Measurements from ENCODE around the gene SUMF1.

The SUMF1 gene

DNA sequence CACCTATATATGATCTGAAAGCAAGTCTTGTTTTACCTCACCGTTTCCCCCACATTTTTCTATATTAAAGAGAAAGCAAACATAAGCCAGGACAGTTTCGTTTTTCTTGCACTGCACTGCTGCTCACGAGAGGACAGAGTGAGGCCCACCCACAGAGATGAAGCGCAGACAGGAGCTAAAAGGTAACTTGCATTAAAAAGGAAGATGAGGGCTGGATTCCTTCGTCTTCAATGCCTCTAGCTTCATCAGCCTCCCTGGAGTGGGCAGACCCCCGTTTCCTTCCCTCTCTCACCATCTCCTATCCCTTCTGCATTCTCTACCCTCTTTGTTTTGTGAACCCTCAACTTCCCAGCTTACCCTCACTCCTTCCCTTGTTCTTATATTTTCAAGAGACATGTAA is 18.9 kb downstream of the SUMF1 start:
- no peaks in the 10 kb centered on the region for H3K27me3 ChIP-seq (ENCODE audit: control insufficient read depth in 3 of 3, insufficient read depth in 3 of 3, low read depth in 1 of 3, low read length in 3 of 3)
- H2BK120ac ChIP-seq (ENCODE audit: low read depth, low read length), result no peak overlapping the region
- no peak overlapping the region for H3K27ac ChIP-seq (replicated peaks; ENCODE audit: low read length)
- no peak overlapping the region for H3K9ac ChIP-seq (ENCODE audit: low read depth, low read length, poor library complexity)
- no peak overlapping the region for H2AFZ ChIP-seq (ENCODE audit: low read length)
- DNase-seq (ENCODE audit: low spot score), result no peak
- no CpG with 5 or more reads among the region's 6 CpGs for WGBS, 2 donors (ENCODE audit: extremely low coverage in 2 of 2, insufficient read length in 2 of 2, insufficient replicate concordance in 1 of 2)
- no peaks in the 10 kb centered on the region for H3K9me3 ChIP-seq (replicated peaks in 1 of 2; ENCODE audit: control insufficient read depth in 2 of 2, insufficient read depth in 1 of 2, low read depth in 1 of 2, low read length in 2 of 2)
- H3K4ac ChIP-seq (ENCODE audit: low read length), result no peak overlapping the region
- no peak overlapping the region for H2AK5ac ChIP-seq (ENCODE audit: low read depth, low read length)
- H3K14ac ChIP-seq (ENCODE audit: low read length), result no peak overlapping the region
- no peak overlapping the region for H2BK5ac ChIP-seq (ENCODE audit: low read length)
- H4K91ac ChIP-seq (ENCODE audit: low read depth, low read length, poor library complexity), result no peak overlapping the region
- no peaks in the 10 kb centered on the region for H3K4me1 ChIP-seq (ENCODE audit: control insufficient read depth in 2 of 2, insufficient read depth in 1 of 2, low read depth in 1 of 2, low read length in 2 of 2)
- H3K4me2 ChIP-seq (ENCODE audit: insufficient read depth, low read length, poor library complexity, severe bottlenecking), result no peak overlapping the region
- no peak overlapping the region for H3K23ac ChIP-seq (ENCODE audit: low read depth, low read length, poor library complexity)
- no peaks in the 10 kb centered on the region for H3K79me1 ChIP-seq (ENCODE audit: low read depth, low read length)
- H3K4me3 ChIP-seq (ENCODE audit: low read length in 2 of 2), result no peak overlapping the region
- peaks cover 0 to 13% of the 10 kb centered on the region in 2 donors for H3K36me3 ChIP-seq (replicated peaks in 1 of 2; ENCODE audit: control insufficient read depth in 2 of 2, insufficient read depth in 2 of 2, low read length in 2 of 2)
- no peak overlapping the region for H4K8ac ChIP-seq (ENCODE audit: low read depth, low read length)
- H2BK15ac ChIP-seq (ENCODE audit: low read length), result no peak overlapping the region
- no peak overlapping the region for H2BK12ac ChIP-seq (ENCODE audit: low read length)
- H3K18ac ChIP-seq (ENCODE audit: low read length), result no peak overlapping the region

- H3K36me3 ChIP-seq (replicated peaks in 1 of 2; ENCODE audit: control insufficient read depth in 2 of 2, insufficient read depth in 2 of 2, low read length in 2 of 2), result peaks cover 0 to 13% of the 10 kb centered on the region in 2 donors
- H2BK5ac ChIP-seq (ENCODE audit: low read length), result no peak overlapping the region
- no peak overlapping the region for H2AFZ ChIP-seq (ENCODE audit: low read length)
- no peak overlapping the region for H2BK12ac ChIP-seq (ENCODE audit: low read length)
- no peaks in the 10 kb centered on the region for H3K27me3 ChIP-seq (ENCODE audit: control insufficient read depth in 3 of 3, insufficient read depth in 3 of 3, low read depth in 1 of 3, low read length in 3 of 3)
- no peak overlapping the region for H3K23ac ChIP-seq (ENCODE audit: low read depth, low read length, poor library complexity)
- H4K91ac ChIP-seq (ENCODE audit: low read depth, low read length, poor library complexity), result no peak overlapping the region
- H2AK5ac ChIP-seq (ENCODE audit: low read depth, low read length), result no peak overlapping the region
- no peak overlapping the region for H3K4ac ChIP-seq (ENCODE audit: low read length)
- no peak overlapping the region for H3K4me2 ChIP-seq (ENCODE audit: insufficient read depth, low read length, poor library complexity, severe bottlenecking)
- H3K9me3 ChIP-seq (replicated peaks in 1 of 2; ENCODE audit: control insufficient read depth in 2 of 2, insufficient read depth in 1 of 2, low read depth in 1 of 2, low read length in 2 of 2), result no peaks in the 10 kb centered on the region
- H4K8ac ChIP-seq (ENCODE audit: low read depth, low read length), result no peak overlapping the region
- no peak overlapping the region for H2BK15ac ChIP-seq (ENCODE audit: low read length)
- H3K27ac ChIP-seq (replicated peaks; ENCODE audit: low read length), result no peak overlapping the region
- H3K4me3 ChIP-seq (ENCODE audit: low read length in 2 of 2), result no peak overlapping the region
- DNase-seq (ENCODE audit: low spot score), result no peak
- no peaks in the 10 kb centered on the region for H3K4me1 ChIP-seq (ENCODE audit: control insufficient read depth in 2 of 2, insufficient read depth in 1 of 2, low read depth in 1 of 2, low read length in 2 of 2)
- no peak overlapping the region for H3K9ac ChIP-seq (ENCODE audit: low read depth, low read length, poor library complexity)
- WGBS, 2 donors (ENCODE audit: extremely low coverage in 2 of 2, insufficient read length in 2 of 2, insufficient replicate concordance in 1 of 2), result no CpG with 5 or more reads among the region's 3 CpGs
- H3K18ac ChIP-seq (ENCODE audit: low read length), result no peak overlapping the region
- no peak overlapping the region for H2BK120ac ChIP-seq (ENCODE audit: low read depth, low read length)
- H3K14ac ChIP-seq (ENCODE audit: low read length), result no peak overlapping the region
- H3K79me1 ChIP-seq (ENCODE audit: low read depth, low read length), result no peaks in the 10 kb centered on the region
These were observed 19.6 kb downstream of the SUMF1 start for GRCh38 chr3:4447295-4447999.

DNA sequence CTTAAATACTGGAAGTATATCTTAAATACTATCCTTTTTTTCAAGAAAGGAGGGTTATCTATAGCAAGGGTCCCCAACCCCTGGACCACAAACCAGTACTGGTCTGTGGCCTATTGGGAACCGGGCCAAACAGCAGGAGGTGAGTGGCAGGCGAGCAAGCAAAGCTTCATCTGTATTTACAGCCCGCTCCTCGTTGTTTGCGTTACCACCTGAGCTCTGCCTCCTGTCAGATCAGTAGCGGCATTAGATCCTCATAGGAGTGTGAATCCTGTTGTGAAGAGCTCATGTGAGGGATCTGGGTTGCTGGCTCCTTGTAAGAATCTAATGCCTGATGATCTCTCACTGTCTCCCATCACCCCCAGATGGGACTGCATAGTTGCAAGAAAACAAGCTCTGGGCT is 26.1 kb downstream of the SUMF1 start:
- Histone ChIP-seq H3K79me1 (ENCODE audit: low read depth, low read length) (no peaks in the 10 kb centered on the region), H3K9ac (ENCODE audit: low read depth, low read length, poor library complexity) (no peak overlapping the region), H2BK5ac (ENCODE audit: low read length) (no peak overlapping the region), H2BK120ac (ENCODE audit: low read depth, low read length) (no peak overlapping the region), H3K4me2 (ENCODE audit: insufficient read depth, low read length, poor library complexity, severe bottlenecking) (no peak overlapping the region), H3K18ac (ENCODE audit: low read length) (no peak overlapping the region), H3K23ac (ENCODE audit: low read depth, low read length, poor library complexity) (no peak overlapping the region), H3K4ac (ENCODE audit: low read length) (no peak overlapping the region), H4K91ac (ENCODE audit: low read depth, low read length, poor library complexity) (no peak overlapping the region), H2BK15ac (ENCODE audit: low read length) (no peak overlapping the region), H2AK5ac (ENCODE audit: low read depth, low read length) (no peak overlapping the region), H3K4me1 (ENCODE audit: control insufficient read depth in 2 of 2, insufficient read depth in 1 of 2, low read depth in 1 of 2, low read length in 2 of 2) (no peaks in the 10 kb centered on the region), H3K4me3 (ENCODE audit: low read length in 2 of 2) (no peak overlapping the region), H3K36me3 (replicated peaks in 1 of 2; ENCODE audit: control insufficient read depth in 2 of 2, insufficient read depth in 2 of 2, low read length in 2 of 2) (peaks cover 0 to 6% of the 10 kb centered on the region in 2 donors), H3K27me3 (ENCODE audit: control insufficient read depth in 3 of 3, insufficient read depth in 3 of 3, low read depth in 1 of 3, low read length in 3 of 3) (no peaks in the 10 kb centered on the region), H3K27ac (replicated peaks; ENCODE audit: low read length) (no peak overlapping the region), H4K8ac (ENCODE audit: low read depth, low read length) (no peak overlapping the region), H2BK12ac (ENCODE audit: low read length) (no peak overlapping the region), H3K14ac (ENCODE audit: low read length) (no peak overlapping the region), H2AFZ (ENCODE audit: low read length) (no peak overlapping the region), H3K9me3 (replicated peaks in 1 of 2; ENCODE audit: control insufficient read depth in 2 of 2, insufficient read depth in 1 of 2, low read depth in 1 of 2, low read length in 2 of 2) (no peaks in the 10 kb centered on the region)
- no peak for DNase-seq (ENCODE audit: low spot score)
- WGBS, 2 donors (ENCODE audit: extremely low coverage in 2 of 2, insufficient read length in 2 of 2, insufficient replicate concordance in 1 of 2), result no CpG with 5 or more reads among the region's 6 CpGs

- no peak for DNase-seq (ENCODE audit: low spot score)
- Histone ChIP-seq H2BK12ac (ENCODE audit: low read length) (no peak overlapping the region), H3K4me3 (ENCODE audit: low read length in 2 of 2) (no peak overlapping the region), H3K9me3 (replicated peaks in 1 of 2; ENCODE audit: control insufficient read depth in 2 of 2, insufficient read depth in 1 of 2, low read depth in 1 of 2, low read length in 2 of 2) (no peaks in the 10 kb centered on the region), H2AK5ac (ENCODE audit: low read depth, low read length) (no peak overlapping the region), H3K18ac (ENCODE audit: low read length) (no peak overlapping the region), H4K8ac (ENCODE audit: low read depth, low read length) (no peak overlapping the region), H3K4ac (ENCODE audit: low read length) (no peak overlapping the region), H3K4me1 (ENCODE audit: control insufficient read depth in 2 of 2, insufficient read depth in 1 of 2, low read depth in 1 of 2, low read length in 2 of 2) (no peaks in the 10 kb centered on the region), H3K27ac (replicated peaks; ENCODE audit: low read length) (no peak overlapping the region), H2AFZ (ENCODE audit: low read length) (no peak overlapping the region), H3K4me2 (ENCODE audit: insufficient read depth, low read length, poor library complexity, severe bottlenecking) (no peak overlapping the region), H4K91ac (ENCODE audit: low read depth, low read length, poor library complexity) (no peak overlapping the region), H2BK15ac (ENCODE audit: low read length) (no peak overlapping the region), H3K79me1 (ENCODE audit: low read depth, low read length) (no peaks in the 10 kb centered on the region), H3K14ac (ENCODE audit: low read length) (no peak overlapping the region), H2BK5ac (ENCODE audit: low read length) (no peak overlapping the region), H2BK120ac (ENCODE audit: low read depth, low read length) (no peak overlapping the region), H3K36me3 (replicated peaks in 1 of 2; ENCODE audit: control insufficient read depth in 2 of 2, insufficient read depth in 2 of 2, low read length in 2 of 2) (no peaks in the 10 kb centered on the region), H3K9ac (ENCODE audit: low read depth, low read length, poor library complexity) (no peak overlapping the region), H3K27me3 (ENCODE audit: control insufficient read depth in 3 of 3, insufficient read depth in 3 of 3, low read depth in 1 of 3, low read length in 3 of 3) (no peaks in the 10 kb centered on the region), H3K23ac (ENCODE audit: low read depth, low read length, poor library complexity) (no peak overlapping the region)
- WGBS, 2 donors (ENCODE audit: extremely low coverage in 2 of 2, insufficient read length in 2 of 2, insufficient replicate concordance in 1 of 2), result no CpG with 5 or more reads among the region's 1 CpG
These were observed 28.8 kb downstream of the SUMF1 start for GRCh38 chr3:4438296-4438695.

Measured in neuronal stem cell (in vitro differentiated cells).